DOHH2 (cell line): Measurements from ENCODE around the gene CADPS.

ENCODE experiments used
- EZH2phosphoT487 ChIP-seq: fragments of 200-600 bp; sonication (generic); IDR thresholded peaks from 2 replicates; pipeline ENCODE4 v1.6.1; 2017; ENCODE audit warnings: borderline replicate concordance, mild to moderate bottlenecking, antibody characterized with exemption, low read length, moderate library complexity, mixed read lengths
- TF ChIP-seq, protein P1 (sequence below): fragments of 200-600 bp; sonication (generic); IDR thresholded peaks from one replicate; pipeline ENCODE4 v1.5.1; 2014; ENCODE audit warnings: antibody characterized with exemption, mild to moderate bottlenecking, low read depth, low read length; ENCODE audit not compliant: poor library complexity, severe bottlenecking

DNA sequence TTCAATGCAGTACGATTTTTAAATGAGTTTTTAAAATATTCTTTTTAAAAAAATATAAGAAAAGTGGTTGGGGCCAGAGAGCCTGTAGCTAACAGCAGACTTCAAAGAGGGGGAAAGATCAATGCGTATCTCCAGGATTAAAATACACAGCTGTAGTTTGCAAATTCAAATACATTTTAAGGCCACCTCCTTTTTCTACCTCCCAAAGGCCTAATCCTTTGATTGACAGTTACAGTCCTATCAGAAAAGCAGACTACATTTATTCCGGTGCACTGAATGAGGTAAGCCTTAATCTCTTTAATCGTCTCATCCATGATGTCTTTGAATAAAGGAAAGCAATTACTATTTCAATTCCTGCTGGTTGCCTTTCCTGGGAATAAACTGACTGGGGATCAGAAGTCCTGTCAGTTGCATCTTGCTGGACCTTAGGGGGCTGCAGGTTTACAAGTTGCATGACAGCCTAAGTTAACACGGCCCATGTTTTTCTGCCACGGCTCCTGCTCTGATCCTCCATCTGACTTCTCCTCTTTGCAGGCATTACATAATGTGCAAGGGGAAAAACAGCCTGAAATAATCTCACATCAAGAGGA is 51.7 kb downstream of the CADPS start:
- no peak for TF ChIP-seq EZH2phosphoT487
- TF ChIP-seq, protein P1, sequence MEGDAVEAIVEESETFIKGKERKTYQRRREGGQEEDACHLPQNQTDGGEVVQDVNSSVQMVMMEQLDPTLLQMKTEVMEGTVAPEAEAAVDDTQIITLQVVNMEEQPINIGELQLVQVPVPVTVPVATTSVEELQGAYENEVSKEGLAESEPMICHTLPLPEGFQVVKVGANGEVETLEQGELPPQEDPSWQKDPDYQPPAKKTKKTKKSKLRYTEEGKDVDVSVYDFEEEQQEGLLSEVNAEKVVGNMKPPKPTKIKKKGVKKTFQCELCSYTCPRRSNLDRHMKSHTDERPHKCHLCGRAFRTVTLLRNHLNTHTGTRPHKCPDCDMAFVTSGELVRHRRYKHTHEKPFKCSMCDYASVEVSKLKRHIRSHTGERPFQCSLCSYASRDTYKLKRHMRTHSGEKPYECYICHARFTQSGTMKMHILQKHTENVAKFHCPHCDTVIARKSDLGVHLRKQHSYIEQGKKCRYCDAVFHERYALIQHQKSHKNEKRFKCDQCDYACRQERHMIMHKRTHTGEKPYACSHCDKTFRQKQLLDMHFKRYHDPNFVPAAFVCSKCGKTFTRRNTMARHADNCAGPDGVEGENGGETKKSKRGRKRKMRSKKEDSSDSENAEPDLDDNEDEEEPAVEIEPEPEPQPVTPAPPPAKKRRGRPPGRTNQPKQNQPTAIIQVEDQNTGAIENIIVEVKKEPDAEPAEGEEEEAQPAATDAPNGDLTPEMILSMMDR, result no peak
